ENCODE results near the gene SLC12A8.

DNA sequence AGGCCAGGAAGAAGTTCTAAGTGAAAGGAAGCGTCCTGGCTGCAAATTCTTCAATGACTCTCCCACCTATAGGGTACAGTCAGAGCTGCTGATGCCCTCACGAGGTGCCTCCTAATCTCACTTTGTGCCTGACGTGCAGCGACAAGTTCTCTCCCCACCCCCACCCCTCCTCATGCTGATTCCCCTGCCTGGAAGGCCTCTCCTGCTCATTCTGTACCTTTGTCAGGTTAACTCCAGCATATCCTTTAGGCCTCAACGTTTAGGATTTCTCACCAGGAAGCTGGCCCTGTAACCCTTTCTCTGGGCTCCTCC, 25.0 kb downstream of the SLC12A8 start:
- TF ChIP-seq, protein P1, sequence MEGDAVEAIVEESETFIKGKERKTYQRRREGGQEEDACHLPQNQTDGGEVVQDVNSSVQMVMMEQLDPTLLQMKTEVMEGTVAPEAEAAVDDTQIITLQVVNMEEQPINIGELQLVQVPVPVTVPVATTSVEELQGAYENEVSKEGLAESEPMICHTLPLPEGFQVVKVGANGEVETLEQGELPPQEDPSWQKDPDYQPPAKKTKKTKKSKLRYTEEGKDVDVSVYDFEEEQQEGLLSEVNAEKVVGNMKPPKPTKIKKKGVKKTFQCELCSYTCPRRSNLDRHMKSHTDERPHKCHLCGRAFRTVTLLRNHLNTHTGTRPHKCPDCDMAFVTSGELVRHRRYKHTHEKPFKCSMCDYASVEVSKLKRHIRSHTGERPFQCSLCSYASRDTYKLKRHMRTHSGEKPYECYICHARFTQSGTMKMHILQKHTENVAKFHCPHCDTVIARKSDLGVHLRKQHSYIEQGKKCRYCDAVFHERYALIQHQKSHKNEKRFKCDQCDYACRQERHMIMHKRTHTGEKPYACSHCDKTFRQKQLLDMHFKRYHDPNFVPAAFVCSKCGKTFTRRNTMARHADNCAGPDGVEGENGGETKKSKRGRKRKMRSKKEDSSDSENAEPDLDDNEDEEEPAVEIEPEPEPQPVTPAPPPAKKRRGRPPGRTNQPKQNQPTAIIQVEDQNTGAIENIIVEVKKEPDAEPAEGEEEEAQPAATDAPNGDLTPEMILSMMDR (IDR thresholded peaks at IDR 0.05) = no peak
- TF ChIP-seq EZH2 (IDR thresholded peaks at IDR 0.05) = no peak
